ENCODE results near the gene DERA. TPM values are rescaled to one million over a fixed set of nuclear protein-coding genes. Genes with fewer than 3 reads are reported as not detected.
"Not testable (repeated sequence)": the region's sequence is repeated elsewhere in the genome, so short reads cannot be mapped to it uniquely, and the experiment has no call there.

DERA gene
- polyA plus RNA-seq, 1 donor from 2014 or later, result 29.9 TPM

DNA sequence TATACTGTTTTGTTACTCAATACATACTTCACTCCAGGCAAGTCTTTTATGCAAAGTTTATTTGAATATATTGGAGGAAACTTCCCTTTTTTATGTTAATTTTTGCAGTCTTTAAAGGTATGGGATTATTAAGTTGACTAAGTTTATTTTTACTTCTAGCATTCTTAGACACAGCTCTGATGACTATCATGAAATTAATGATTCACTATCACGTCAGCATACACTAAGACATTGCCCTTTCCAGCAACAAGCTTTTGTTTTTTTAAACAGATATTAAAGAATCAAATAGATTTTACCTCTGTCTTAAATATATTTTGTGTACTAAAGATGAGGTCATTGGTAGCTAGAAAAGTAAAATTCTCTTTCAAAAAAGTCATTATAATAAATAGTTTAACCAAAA lies 52.1 kb downstream of the DERA start:
- Mint-ChIP-seq H3K4me3 (no peak overlapping the region), H3K4me1 (no peaks in the 10 kb centered on the region), H3K36me3 (peaks cover 17% of the 10 kb centered on the region)

DNA sequence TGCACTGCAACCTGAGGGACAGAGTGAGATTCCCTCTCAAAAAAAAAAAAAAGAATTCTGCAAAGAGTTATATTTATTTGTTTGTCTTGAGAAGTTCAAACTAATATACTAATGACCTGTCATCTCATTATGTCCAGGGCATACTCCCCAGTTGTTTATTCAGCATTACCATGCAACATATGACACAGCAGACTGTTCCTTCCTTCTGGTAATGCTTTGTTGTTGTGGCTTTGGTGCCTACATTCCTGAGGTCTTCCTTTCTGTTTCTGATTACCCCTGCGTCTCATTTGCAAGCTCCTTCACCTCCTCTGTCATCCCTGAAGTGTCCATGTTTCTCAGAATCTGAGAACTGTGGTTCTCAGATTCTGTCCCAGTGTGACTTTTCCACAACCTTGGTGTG lies 55.3 kb downstream of the DERA start:
- no peaks in the 10 kb centered on the region for H3K4me1 Mint-ChIP-seq
- H3K27ac Mint-ChIP-seq, result no peak overlapping the region
- H3K27me3 Mint-ChIP-seq, result no peaks in the 10 kb centered on the region
- H3K36me3 Mint-ChIP-seq, result peaks cover 19% of the 10 kb centered on the region
- no peak overlapping the region for H3K4me3 Mint-ChIP-seq
- H3K9me3 Mint-ChIP-seq, result peaks cover 0 to 1% (median 0%) of the 10 kb centered on the region in 3 donors

More for the DNA sequence above, 52.1 kb downstream of the DERA start:
- H3K27me3 Mint-ChIP-seq, result no peaks in the 10 kb centered on the region
- no peak overlapping the region for H3K27ac Mint-ChIP-seq
- peaks cover 0 to 2% (median 1%) of the 10 kb centered on the region in 3 donors for H3K9me3 Mint-ChIP-seq

DNA sequence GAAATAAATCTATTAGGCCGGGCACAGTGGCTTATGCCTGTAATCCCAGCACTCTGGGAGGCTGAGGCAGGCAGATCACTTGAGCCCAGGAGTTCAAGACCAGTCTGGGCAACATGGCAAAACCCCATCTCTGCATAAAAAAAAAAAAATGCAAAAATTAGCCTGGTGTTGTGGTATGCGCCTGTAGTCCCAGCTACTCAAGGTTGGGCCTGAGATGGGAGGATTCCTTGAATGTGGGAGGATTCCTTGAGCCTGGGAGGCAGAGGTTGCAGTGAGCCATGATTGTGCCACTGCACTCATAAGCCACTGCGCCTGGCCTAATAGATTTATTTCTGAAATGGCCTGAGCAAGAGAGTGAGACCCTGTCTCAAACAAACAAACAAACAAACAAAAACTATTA lies 55.9 kb downstream of the DERA start:
- not testable (repeated sequence) for H3K4me3 Mint-ChIP-seq, H3K4me1 Mint-ChIP-seq, H3K27me3 Mint-ChIP-seq, H3K9me3 Mint-ChIP-seq, H3K27ac Mint-ChIP-seq
- peaks cover 20% of the 10 kb centered on the region for H3K36me3 Mint-ChIP-seq

DNA sequence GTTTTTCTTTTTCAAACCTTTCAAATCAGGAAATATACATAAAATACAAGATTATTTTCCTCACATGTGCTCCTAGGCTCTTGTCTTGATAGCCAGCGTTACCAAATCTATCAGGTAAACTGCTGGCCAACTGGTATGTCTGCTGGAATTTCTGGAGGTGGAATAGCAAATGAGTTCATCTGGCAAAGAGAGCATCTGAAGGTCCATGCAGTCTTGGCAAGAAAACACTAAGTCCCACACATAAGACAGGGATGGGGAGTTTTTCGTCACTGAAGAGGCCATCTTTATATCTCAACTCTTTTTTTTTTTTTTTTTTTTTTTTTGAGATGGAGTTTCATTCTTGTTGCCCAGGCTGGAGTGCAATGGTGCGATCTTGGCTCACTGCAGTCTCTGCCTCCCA lies 60.1 kb downstream of the DERA start:
- peaks cover 0 to 1% (median 0%) of the 10 kb centered on the region in 3 donors for H3K9me3 Mint-ChIP-seq

DNA sequence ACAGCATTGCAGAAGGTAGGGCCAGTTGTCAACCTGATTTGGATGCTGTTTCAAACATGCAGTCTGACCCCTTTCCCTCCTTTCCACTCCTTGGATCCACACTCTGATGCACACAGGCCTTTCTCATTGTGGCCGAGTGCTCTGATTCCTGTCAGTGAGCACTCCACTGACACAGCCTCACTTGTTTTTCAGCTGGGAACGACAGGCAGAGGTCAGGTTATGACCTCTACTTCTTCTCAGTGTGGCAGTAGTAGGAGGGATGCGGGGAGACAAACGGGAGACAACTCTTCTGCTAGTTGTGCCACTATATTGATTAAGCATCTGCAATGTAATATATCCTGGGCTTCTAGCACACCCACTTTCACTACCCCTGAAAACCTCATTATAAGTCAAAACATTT lies 61.8 kb downstream of the DERA start:
- no peaks in the 10 kb centered on the region for H3K4me1 Mint-ChIP-seq
- no peaks in the 10 kb centered on the region for H3K27me3 Mint-ChIP-seq
- H3K36me3 Mint-ChIP-seq, result peaks cover 19% of the 10 kb centered on the region
- H3K9me3 Mint-ChIP-seq, result no peaks in the 10 kb centered on the region
- H3K4me3 Mint-ChIP-seq, result no peak overlapping the region
- peak overlapping the region in 1 of 3 donors; percentile 0 for H3K27ac Mint-ChIP-seq

More for the DNA sequence above, 60.1 kb downstream of the DERA start:
- H3K27ac Mint-ChIP-seq, result no peak overlapping the region
- no peaks in the 10 kb centered on the region for H3K27me3 Mint-ChIP-seq
- H3K36me3 Mint-ChIP-seq, result peaks cover 20% of the 10 kb centered on the region
- no peaks in the 10 kb centered on the region for H3K4me1 Mint-ChIP-seq
- no peak overlapping the region for H3K4me3 Mint-ChIP-seq

DNA sequence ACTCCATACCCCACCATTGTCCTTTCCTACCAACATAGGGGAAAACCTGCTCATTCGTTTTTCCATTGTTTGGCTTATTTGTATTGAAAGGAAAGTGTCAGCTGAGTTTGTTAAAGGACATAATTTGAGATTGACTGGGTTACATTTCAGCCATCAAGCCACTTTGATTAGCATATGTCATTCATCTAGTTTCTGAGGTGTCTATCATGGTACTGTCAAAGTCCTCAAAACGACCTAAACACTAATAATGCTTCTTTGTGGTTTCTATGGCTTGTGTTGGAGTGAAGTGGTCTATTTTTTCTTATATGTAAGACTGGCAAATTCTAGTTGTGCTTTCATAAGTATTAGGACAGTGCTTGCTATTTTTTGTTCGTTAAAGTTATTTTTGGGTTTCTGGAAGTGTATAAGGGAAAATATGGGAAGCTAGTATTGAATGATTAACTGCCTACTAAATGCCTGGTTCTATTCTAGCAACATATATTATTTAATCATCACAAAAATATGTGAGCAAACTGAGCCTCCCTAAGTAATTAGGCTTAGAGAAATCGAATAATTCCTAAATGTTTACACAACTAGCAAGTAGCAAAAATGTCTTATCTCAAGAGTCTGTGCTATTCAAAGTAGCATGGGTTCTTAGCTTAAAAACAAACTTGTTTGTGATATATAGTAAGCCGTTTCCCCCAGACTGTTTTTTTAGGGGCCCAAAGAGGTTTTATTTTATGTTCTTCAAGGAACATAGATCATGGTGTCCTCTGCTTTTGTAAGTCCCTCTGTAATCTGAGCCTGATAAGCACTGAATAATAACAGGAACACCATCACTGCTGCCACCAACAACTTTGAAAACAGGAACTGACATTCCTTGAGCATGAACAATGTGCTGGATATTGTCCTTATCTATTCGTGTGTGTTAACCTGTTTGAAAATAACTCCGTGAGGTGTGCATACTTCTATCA lies 67.1 kb downstream of the DERA start:
- Mint-ChIP-seq H3K4me1 (peaks cover 0 to 5% (median 4%) of the 10 kb centered on the region in 3 donors), H3K4me3 (no peak overlapping the region), H3K27ac (no peak overlapping the region), H3K36me3 (peaks cover 22% of the 10 kb centered on the region), H3K9me3 (no peaks in the 10 kb centered on the region), H3K27me3 (no peaks in the 10 kb centered on the region)

DNA sequence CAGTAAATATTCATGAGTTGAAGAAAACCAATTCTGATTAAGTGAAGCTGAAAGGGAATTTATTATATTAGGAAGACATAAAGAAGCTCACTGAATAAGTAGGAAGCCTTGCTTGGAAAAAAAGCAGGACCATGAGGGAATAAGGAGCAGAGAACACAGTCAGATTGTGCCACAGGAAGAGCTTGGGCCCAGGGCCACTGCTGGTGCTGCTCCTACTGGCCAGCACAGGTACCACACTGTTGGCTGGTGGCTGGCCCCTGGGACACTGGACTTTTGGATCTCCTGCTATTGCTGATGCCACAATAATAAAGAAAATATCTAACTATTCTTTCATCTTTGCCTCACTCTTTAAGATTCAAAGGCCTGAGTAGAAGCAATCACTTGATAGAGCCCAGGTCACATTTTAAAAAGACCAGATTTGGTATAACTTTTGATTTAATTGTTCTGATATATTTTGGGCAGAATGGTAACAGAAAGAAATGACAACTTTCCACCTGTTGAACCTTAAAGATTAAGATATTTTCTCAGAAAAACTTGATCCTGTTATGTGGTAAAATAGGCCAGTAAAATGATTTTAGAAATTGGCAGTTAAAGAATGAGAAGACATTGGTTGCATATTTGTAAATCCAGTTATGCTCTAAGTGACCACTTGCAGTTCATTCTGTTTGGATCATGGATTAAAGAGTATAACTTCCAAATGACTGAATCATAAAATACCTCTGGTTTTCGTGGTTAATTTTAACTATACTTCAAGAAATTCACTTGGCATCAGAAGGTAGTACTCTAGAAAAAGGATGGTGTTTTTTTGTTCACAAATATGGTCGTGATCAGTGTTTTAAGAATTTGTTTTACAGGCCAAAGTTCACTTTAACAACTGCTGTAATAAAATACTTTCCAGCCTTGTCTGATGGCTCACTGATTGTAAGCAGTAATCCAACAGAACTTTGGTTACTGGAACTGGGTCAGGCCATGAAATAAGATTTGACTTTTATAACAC lies 68.3 kb downstream of the DERA start:
- Mint-ChIP-seq H3K9me3 (no peaks in the 10 kb centered on the region), H3K27ac (no peak overlapping the region), H3K36me3 (peaks cover 29% of the 10 kb centered on the region), H3K4me1 (peaks cover 0 to 5% (median 4%) of the 10 kb centered on the region in 3 donors), H3K4me3 (no peak overlapping the region), H3K27me3 (no peaks in the 10 kb centered on the region)

DNA sequence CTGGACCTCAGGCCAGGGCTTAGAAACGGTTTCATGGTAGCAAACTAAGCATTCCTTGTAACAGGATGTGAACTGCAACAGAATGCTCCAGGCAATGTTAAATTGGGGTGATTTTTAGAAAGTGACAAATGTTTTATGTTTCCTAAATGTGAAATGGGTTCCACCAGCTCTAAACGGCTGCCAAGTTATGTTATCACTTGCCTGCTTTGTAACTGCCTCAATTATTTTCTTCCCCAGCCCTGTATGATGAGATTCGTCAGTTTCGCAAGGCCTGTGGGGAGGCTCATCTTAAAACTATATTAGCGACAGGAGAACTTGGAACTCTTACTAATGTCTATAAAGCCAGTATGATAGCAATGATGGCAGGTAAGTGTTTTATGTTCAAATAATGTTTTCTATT lies 70.9 kb downstream of the DERA start:
- Mint-ChIP-seq H3K27me3 (no peaks in the 10 kb centered on the region), H3K4me1 (peaks cover 17 to 25% (median 18%) of the 10 kb centered on the region in 3 donors), H3K4me3 (no peak overlapping the region), H3K27ac (no peak overlapping the region), H3K9me3 (peaks cover 0 to 6% (median 2%) of the 10 kb centered on the region in 3 donors), H3K36me3 (peaks cover 30% of the 10 kb centered on the region)

DNA sequence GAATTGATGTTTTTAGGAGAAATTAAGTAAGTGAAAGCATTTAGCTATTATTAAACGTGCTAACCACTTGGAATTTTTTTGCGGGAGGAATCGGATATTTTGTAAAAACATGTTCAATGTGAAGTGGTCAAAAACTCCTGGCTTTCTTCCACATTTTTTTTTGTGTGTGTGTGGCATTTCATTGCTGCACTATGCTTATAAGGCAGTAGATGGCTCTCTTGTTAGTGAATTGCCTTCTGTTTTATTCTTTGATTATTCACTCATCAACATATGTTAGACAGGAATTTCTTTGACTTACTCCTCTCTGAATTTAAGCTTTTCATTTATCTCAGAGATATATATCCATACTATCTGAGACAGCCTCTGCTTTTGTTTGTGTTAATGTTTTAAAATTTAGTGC lies 71.3 kb downstream of the DERA start:
- H3K9me3 Mint-ChIP-seq, result peaks cover 0 to 6% (median 2%) of the 10 kb centered on the region in 3 donors
- no peaks in the 10 kb centered on the region for H3K27me3 Mint-ChIP-seq
- H3K4me1 Mint-ChIP-seq, result peaks cover 17 to 25% (median 18%) of the 10 kb centered on the region in 3 donors
- H3K27ac Mint-ChIP-seq, result no peak overlapping the region
- peaks cover 30% of the 10 kb centered on the region for H3K36me3 Mint-ChIP-seq
- H3K4me3 Mint-ChIP-seq, result no peak overlapping the region

DNA sequence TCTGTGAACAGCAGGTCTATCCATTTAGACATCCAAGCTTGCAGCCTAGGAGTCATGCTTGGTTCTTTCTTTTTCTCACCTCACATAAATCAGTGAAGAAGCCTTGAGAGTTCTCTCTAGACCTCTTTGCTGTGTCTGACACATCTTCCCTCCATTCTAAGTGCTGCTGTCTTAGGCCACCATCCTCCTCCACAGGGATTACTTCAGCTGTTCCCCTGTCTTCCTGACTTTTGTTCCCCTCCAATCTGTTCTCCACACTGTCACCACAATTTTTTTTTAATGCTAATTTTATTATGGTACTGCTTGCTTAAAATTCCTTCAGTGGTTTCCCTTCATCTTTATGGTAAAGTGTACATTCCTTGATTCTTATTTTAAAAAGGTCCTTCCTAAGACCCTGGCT lies 71.8 kb downstream of the DERA start:
- Mint-ChIP-seq H3K27ac (no peak overlapping the region), H3K36me3 (peaks cover 28% of the 10 kb centered on the region), H3K4me3 (no peak overlapping the region), H3K27me3 (no peaks in the 10 kb centered on the region), H3K9me3 (peaks cover 0 to 6% (median 2%) of the 10 kb centered on the region in 3 donors), H3K4me1 (peaks cover 18 to 25% (median 18%) of the 10 kb centered on the region in 3 donors)

DNA sequence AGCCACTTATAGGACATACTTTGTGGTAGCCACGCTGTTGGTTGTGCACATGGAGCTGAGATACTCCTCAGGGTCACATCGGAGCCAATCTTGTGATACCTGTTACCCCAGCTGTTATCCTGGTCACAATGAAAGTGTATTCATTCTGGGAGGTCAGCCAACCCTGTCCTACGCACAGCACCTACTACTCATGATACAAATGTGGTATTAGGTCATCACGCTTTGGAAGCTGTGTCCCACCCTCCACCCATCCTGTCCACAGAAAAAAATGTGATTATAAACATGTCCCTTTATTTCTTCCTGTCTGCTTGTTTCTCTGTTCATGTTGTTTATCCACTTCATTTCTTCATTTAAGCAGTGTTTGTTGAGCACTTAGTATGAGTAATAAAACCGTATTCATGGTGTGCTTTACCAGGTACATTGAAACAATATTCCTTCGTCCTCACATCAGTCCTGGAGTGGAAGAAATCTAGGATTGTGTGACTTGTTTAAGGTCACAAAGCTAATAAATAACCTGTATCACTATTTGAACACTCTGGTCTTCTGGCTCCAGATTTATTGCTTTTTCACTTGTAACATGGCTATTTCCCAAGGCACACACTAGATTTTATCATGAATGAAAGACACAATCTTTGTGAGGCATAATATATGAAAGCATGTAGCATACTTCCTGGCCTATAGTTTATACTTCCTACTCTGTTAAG lies 73.1 kb downstream of the DERA start:
- H3K4me3 Mint-ChIP-seq, result no peak overlapping the region
- H3K27me3 Mint-ChIP-seq, result no peaks in the 10 kb centered on the region
- peaks cover 25% of the 10 kb centered on the region for H3K36me3 Mint-ChIP-seq
- H3K4me1 Mint-ChIP-seq, result peaks cover 18 to 25% (median 18%) of the 10 kb centered on the region in 3 donors
- H3K9me3 Mint-ChIP-seq, result peaks cover 0 to 6% (median 2%) of the 10 kb centered on the region in 3 donors
- peak overlapping the region in 1 of 3 donors; percentile 20 for H3K27ac Mint-ChIP-seq

DNA sequence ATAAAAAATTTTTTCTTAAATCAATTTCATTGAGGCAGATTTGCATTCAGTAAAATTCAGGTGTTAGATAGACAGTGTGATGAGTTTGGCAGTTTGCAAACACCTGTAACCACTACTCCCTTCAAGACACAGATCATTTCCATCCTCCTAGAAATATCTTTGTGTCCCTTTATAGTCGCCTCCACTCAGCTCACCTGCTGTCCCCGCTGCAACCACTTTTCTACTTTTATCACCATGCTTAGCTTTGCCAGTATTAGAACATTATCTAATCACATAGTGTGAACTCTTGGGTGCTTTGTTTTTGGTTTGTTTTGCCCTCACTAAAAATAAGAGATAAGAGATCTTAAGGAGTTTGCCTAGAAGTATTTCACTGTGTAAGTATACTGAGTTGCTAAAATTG lies 73.8 kb downstream of the DERA start:
- Mint-ChIP-seq H3K27me3 (no peaks in the 10 kb centered on the region), H3K36me3 (peaks cover 29% of the 10 kb centered on the region), H3K4me3 (peak overlapping the region in 1 of 4 donors; percentile 42), H3K4me1 (peaks cover 18 to 25% (median 18%) of the 10 kb centered on the region in 3 donors), H3K27ac (peak overlapping the region in 1 of 3 donors; percentile 88), H3K9me3 (peaks cover 0 to 6% (median 2%) of the 10 kb centered on the region in 3 donors)

DNA sequence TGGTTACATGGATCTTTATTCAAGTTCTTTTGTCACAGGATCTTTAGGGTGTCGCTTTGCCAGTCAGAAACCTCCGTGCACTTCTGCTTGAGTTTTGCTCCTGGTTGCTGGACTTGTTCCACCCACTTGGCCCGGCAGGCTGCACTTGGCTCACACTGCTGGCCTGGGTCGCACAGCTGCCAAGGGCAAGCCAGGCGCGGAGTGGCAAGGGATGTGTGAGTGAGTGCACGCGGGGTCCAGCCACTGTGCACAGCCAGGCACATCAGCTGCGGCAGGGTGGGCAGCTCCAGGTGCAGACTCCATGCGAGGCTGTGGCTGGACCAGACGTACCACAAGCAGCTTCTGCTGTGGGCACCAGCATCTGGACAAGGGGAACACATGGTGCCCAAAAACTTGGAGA lies 76.6 kb downstream of the DERA start:
- no peak overlapping the region for H3K27ac Mint-ChIP-seq
- H3K9me3 Mint-ChIP-seq, result peaks cover 0 to 6% (median 2%) of the 10 kb centered on the region in 3 donors
- H3K27me3 Mint-ChIP-seq, result no peaks in the 10 kb centered on the region
- no peak overlapping the region for H3K4me3 Mint-ChIP-seq
- H3K4me1 Mint-ChIP-seq, result peaks cover 16 to 21% (median 18%) of the 10 kb centered on the region in 3 donors
- peaks cover 30% of the 10 kb centered on the region for H3K36me3 Mint-ChIP-seq

DNA sequence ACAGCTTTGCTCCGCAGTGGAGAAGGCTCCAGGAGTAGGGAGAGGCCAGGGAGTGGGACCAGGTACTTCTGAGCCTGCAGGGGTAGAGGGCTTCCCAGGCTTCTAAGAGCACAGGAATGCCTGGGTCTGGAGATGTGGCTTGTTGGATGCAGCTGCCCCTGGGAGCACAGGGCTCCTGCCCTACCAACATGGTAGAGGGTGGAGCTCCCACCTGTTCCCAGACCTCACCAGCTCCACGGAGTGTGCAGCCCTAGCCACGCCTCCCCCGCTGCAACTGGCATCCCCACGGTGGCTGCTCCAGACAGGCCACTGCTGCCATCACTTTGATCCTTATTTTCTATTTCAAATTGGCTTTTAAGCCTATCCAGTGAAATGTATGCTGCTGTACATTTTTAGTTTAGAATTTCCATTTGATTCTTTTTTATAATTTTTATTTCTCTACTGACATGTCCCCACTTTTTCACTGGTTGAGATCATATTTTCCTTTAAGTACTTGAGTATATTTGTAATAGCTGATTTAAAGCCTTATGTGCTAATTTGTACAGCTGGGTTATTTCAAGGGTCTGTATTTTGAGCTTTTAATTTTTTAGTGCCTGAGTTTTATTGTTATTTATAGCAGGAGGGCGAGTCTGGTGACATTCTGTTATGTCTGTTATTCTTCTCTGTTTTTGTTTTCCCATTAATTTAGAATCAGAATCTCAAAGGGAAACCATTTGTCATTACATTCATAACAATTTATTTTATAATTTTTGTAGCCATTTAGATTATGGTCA lies 78.0 kb downstream of the DERA start:
- Mint-ChIP-seq H3K4me1 (peaks cover 14 to 21% (median 18%) of the 10 kb centered on the region in 3 donors), H3K4me3 (no peak overlapping the region), H3K36me3 (peaks cover 20% of the 10 kb centered on the region), H3K9me3 (peaks cover 0 to 6% (median 2%) of the 10 kb centered on the region in 3 donors), H3K27me3 (no peaks in the 10 kb centered on the region), H3K27ac (no peak overlapping the region)

Measured in IgD-negative memory B cell (primary cell).